KBM-7 (cell line): ENCODE data around the gene BABAM2.
"Not testable (repeated sequence)": the region's sequence is repeated elsewhere in the genome, so short reads cannot be mapped to it uniquely, and the experiment has no call there.

Source experiments
- DNase-seq: peaks from one replicate; pipeline ENCODE4 v3.0.0-alpha.2; 2015
- in situ Hi-C: fragments of 300-500 bp; cut with MboI; formaldehyde crosslinking; loops from 2 replicates; pipeline ENCODE4 v1.14.3; 2020; ENCODE audit warnings: low sequenced_read_pairs, low pct_unique_long_range_greater_than_20kb, mixed read lengths

The BABAM2 gene

GRCh38 chr2:27875089-27875881 is 15.2 kb upstream of the BABAM2 start:
- in situ Hi-C loops, result no loop called here
- no peak for DNase-seq

GRCh38 chr2:27878825-27879224 is 11.7 kb upstream of the BABAM2 start:
- DNase-seq, result no peak
- in situ Hi-C loops, result no loop called here

GRCh38 chr2:27881815-27882583 is 8.5 kb upstream of the BABAM2 start:
- DNase-seq, in situ Hi-C loops: not testable (repeated sequence)

GRCh38 chr2:27882584-27882922 is 8.0 kb upstream of the BABAM2 start:
- in situ Hi-C loops, DNase-seq: not testable (repeated sequence)

GRCh38 chr2:27884601-27885000 is 5.9 kb upstream of the BABAM2 start:
- in situ Hi-C loops, result no loop called here
- peak; percentile 20 for DNase-seq

DNA sequence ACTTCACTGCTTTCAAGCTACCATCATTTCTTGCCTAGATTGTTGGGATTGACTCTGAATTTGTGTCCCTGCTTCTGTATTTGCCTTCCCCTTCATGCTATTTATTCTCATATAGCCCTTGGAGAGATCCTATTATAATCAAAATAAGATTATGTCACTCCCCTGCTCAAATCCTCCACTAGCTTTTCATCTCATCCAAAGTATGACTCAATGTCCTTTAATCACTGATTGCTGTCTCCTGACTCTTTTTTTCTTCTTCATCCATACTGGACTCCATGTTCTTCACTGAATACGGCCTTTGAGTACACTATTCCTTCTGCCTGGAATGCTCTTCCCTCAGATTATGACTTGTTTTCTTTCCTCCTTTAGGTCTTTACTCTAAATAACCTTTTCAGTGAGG is 5.3 kb upstream of the BABAM2 start:
- no peak for DNase-seq
- in situ Hi-C loops, result no loop called here

GRCh38 chr2:27885661-27886060 is 4.9 kb upstream of the BABAM2 start:
- in situ Hi-C loops, result no loop called here
- DNase-seq, result no peak

- no peak for DNase-seq
- in situ Hi-C loops, result no loop called here
These were observed 4.2 kb upstream of the BABAM2 start for GRCh38 chr2:27886322-27886721.

DNA sequence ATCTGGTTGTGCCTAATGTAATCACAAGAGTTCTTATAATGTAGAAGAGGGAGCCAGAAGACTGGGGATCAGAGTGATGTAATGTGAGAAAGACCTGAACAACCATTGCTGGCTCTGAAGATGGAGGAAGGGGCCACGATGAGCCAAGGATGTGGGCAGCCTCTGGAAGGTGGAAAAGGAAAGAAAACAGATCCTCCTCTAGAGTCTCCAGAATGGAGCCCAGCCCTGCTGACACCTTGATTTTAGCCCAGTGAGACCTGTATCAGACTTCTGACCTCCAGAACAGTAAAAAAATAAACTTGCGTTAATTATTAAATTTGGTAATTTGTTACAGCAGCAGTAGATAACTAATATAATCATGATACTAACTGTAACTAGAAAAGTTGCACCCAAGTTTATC is 3.4 kb upstream of the BABAM2 start:
- in situ Hi-C loops, result no loop called here
- no peak for DNase-seq

DNA sequence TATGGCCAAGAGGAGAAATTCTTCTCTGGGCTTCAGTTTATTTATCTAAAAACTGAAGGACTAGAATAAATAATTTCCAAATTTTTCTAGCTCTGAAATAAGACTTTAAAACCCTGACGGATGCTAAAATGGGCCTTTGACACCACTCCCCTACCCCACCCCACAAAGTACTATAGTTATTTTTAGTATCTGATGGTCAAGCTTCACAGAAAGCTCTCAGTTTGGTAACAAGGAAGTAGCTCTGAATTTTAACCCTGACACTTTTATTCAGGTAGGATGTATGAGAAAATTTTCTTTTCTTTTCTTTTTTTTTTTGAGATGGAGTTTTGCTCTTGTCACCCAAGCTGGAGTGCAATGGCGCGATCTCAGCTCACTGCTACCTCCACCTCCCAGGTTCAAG is 2.7 kb upstream of the BABAM2 start:
- DNase-seq, result no peak
- in situ Hi-C loops, result no loop called here

DNA sequence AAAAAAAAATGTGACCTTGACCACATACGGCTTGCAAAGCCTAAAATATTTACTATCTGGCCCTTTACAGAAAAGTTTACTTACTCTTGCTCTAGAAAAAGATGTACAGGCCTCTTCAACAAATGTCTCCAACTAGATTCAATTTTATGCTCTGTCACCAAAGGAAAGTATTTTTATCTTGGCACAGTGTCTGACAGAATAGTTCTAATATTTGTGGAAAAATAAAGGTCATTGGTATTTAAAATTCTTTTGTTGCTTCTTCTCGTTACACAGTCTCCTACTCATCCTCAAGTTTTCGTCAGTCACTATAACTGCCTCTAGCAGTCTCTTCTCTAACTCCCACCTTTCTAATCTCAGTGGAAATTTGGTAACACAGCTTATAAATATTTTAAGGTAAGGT is 1.7 kb upstream of the BABAM2 start:
- no peak for DNase-seq
- in situ Hi-C loops, result no loop called here

- in situ Hi-C loops, result no loop called here
- DNase-seq, result no peak
These were observed 769 bp upstream of the BABAM2 start for GRCh38 chr2:27889774-27890145.

- DNase-seq, result peak; percentile 78
- in situ Hi-C loops, result no loop called here
These were observed 569 bp downstream of the BABAM2 start for GRCh38 chr2:27890924-27891672.

DNA sequence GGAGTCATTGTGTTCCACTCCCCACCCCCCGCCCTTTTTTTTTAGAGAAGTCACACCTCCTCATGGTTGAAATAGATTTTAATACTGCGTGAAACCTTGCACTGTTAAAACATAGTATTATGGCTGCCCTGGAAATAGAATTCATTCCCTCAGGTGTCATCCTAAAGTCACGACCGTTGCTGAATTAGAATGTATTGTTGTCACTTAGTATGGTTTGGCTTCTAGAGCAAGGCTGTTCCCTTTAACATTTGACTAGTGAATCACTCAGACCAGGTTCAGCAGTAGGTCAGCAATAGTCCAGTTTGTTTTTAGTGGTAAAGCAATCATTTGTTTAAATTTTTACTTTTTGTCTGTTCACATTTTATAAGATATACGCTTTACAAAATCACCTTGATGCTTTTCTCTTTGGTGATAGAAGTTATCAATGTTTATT is 1.2 kb downstream of the BABAM2 start:
- peak; percentile 5 for DNase-seq
- in situ Hi-C loops, result no loop called here

- DNase-seq, result peak; percentile 5
- in situ Hi-C loops, result no loop called here
These were observed 2.5 kb downstream of the BABAM2 start for GRCh38 chr2:27893006-27893405.

DNA sequence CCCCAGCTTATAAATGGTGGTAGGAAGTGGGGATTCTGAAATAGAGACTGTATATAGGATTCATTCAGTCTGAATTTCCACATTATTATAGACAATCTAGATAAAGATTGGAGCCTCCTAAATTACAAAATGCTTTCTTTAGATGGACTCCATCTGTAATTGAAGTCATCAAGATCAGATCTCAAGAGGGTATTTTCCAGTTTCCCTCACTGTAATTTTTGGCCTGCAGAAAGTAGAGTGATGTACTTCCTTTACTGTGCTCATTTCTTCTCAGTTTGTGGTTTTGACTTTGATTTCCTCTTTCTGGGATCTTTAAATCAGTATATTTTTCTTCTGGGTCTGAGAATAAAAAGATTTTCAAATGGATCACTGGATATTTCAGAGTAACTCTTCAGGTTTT is 7.2 kb downstream of the BABAM2 start:
- DNase-seq, result peak; percentile 41
- in situ Hi-C loops, result no loop called here

- in situ Hi-C loops, result no loop called here
- no peak for DNase-seq
These were observed 10.7 kb downstream of the BABAM2 start for GRCh38 chr2:27901234-27901633.

DNA sequence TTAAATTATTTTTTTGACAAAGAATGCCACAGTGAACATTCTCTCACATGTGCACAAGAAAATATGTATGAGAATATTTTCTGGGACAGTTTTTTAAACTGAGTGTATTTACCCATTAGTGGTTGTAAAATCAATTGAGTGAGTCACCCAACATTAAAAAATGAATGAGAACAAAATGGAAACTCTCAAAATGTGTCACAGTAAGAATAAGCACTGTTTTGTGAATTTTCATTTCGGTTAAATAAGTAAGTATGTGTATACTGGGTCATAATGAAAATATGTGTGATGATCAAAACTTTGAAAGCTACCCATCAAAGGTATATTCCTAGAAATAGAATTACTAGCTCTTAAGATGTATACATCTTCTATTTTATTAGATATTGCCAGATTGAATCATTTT is 11.6 kb downstream of the BABAM2 start:
- DNase-seq, result no peak
- in situ Hi-C loops, result no loop called here

GRCh38 chr2:27903018-27903417 is 12.5 kb downstream of the BABAM2 start:
- DNase-seq, result no peak
- in situ Hi-C loops, result no loop called here
